Gastrocnemius medialis (tissue), 4 donors: ENCODE results near the gene PGM2.

Source experiments
- POLR2A ChIP-seq, 2 donors: fragments of 450-650 bp; IDR thresholded peaks; one replicate each; pipeline ENCODE4 v1.6.1; 2017; ENCODE audit warnings: antibody characterized with exemption in 2 of 2, mild to moderate bottlenecking in 2 of 2, moderate library complexity in 2 of 2
- TF ChIP-seq, protein P1 (sequence below), 5 experiments: fragments of 450-650 bp in 3 of 5; fragments of 200-600 bp in 2 of 5; sonication (generic) in 2 of 5; IDR thresholded peaks in 4 of 5; conservative IDR thresholded peaks in 1 of 5; 1 replicate in 4 of 5; 2 replicates in 1 of 5; pipeline ENCODE4 v1.5.1; 2016 to 2019; ENCODE audit warnings: antibody characterized with exemption in 5 of 5, mild to moderate bottlenecking in 3 of 5, moderate library complexity in 3 of 5

DNA sequence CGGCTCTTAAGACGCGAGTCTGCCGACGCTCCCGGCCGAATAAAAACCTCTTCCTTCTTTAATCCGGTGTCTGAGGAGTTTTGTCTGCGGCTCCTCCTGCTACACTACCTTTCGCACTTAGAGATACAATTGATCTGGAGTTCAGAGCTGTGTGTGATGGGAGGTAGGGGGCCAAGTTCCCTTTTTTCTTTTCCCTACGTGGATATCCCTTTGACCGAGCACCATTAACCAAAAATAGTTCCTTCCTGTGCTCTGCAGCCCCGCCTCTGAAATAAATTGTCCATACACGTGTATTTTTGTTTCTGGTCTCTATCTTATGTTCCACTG lies 555 bp upstream of the PGM2 start:
- TF ChIP-seq, protein P1, sequence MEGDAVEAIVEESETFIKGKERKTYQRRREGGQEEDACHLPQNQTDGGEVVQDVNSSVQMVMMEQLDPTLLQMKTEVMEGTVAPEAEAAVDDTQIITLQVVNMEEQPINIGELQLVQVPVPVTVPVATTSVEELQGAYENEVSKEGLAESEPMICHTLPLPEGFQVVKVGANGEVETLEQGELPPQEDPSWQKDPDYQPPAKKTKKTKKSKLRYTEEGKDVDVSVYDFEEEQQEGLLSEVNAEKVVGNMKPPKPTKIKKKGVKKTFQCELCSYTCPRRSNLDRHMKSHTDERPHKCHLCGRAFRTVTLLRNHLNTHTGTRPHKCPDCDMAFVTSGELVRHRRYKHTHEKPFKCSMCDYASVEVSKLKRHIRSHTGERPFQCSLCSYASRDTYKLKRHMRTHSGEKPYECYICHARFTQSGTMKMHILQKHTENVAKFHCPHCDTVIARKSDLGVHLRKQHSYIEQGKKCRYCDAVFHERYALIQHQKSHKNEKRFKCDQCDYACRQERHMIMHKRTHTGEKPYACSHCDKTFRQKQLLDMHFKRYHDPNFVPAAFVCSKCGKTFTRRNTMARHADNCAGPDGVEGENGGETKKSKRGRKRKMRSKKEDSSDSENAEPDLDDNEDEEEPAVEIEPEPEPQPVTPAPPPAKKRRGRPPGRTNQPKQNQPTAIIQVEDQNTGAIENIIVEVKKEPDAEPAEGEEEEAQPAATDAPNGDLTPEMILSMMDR (IDR thresholded peaks at IDR 0.05 in 4 of 5, conservative IDR thresholded peaks at IDR 0.05 in 1 of 5) = no peak
- no peak for TF ChIP-seq POLR2A (IDR thresholded peaks at IDR 0.05)
